HG02884 (cell line): Measurements from ENCODE around the gene HERPUD2.
A peak's percentile ranks its signal among the peaks of the same experiment; 100 is the strongest.
"Not testable (repeated sequence)": the region's sequence is repeated elsewhere in the genome, so short reads cannot be mapped to it uniquely, and the experiment has no call there.

Source experiments
- ATAC-seq: cut with Tn5 transposase; IDR thresholded peaks from one replicate; pipeline ENCODE4 v1.9.1; 2021; ENCODE audit warnings: mild to moderate bottlenecking, moderate library complexity; ENCODE audit not compliant: unreplicated experiment

HERPUD2 gene

GRCh38 chr7:35624299-35625186 is 70.4 kb downstream of the HERPUD2 start:
- peak; percentile 88 for ATAC-seq

GRCh38 chr7:35623381-35623780 is 71.6 kb downstream of the HERPUD2 start:
- no peak for ATAC-seq

GRCh38 chr7:35619863-35620262 is 75.1 kb downstream of the HERPUD2 start:
- ATAC-seq: no peak

- ATAC-seq: no peak
Measured at GRCh38 chr7:35617041-35617440, 77.9 kb downstream of the HERPUD2 start.

GRCh38 chr7:35613150-35613549 is 81.8 kb downstream of the HERPUD2 start:
- no peak for ATAC-seq

GRCh38 chr7:35605760-35606159 is 89.2 kb downstream of the HERPUD2 start:
- ATAC-seq: no peak

- no peak for ATAC-seq
Measured at GRCh38 chr7:35604595-35604994, 90.3 kb downstream of the HERPUD2 start.

GRCh38 chr7:35599645-35600044 is 95.3 kb downstream of the HERPUD2 start:
- ATAC-seq: no peak

- ATAC-seq: no peak
Measured at GRCh38 chr7:35599061-35599460, 95.9 kb downstream of the HERPUD2 start.

- no peak for ATAC-seq
Measured at GRCh38 chr7:35596061-35596460, 98.9 kb downstream of the HERPUD2 start.

- no peak for ATAC-seq
Measured at GRCh38 chr7:35593899-35594298, 101.0 kb downstream of the HERPUD2 start.

- no peak for ATAC-seq
Measured at GRCh38 chr7:35588647-35589046, 106.3 kb downstream of the HERPUD2 start.

- no peak for ATAC-seq
Measured at GRCh38 chr7:35584990-35585389, 109.9 kb downstream of the HERPUD2 start.

- not testable (repeated sequence) for ATAC-seq
Measured at GRCh38 chr7:35584533-35584932, 110.4 kb downstream of the HERPUD2 start.
